ENCODE results near the gene SLC9A4. TPM values are rescaled to one million over a fixed set of nuclear protein-coding genes. Genes with fewer than 3 reads are reported as not detected.
A peak's percentile ranks its signal among the peaks of the same experiment; 100 is the strongest.

The SLC9A4 gene, protein sequence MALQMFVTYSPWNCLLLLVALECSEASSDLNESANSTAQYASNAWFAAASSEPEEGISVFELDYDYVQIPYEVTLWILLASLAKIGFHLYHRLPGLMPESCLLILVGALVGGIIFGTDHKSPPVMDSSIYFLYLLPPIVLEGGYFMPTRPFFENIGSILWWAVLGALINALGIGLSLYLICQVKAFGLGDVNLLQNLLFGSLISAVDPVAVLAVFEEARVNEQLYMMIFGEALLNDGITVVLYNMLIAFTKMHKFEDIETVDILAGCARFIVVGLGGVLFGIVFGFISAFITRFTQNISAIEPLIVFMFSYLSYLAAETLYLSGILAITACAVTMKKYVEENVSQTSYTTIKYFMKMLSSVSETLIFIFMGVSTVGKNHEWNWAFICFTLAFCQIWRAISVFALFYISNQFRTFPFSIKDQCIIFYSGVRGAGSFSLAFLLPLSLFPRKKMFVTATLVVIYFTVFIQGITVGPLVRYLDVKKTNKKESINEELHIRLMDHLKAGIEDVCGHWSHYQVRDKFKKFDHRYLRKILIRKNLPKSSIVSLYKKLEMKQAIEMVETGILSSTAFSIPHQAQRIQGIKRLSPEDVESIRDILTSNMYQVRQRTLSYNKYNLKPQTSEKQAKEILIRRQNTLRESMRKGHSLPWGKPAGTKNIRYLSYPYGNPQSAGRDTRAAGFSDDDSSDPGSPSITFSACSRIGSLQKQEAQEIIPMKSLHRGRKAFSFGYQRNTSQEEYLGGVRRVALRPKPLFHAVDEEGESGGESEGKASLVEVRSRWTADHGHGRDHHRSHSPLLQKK
- under 1 TPM in 1 of 5 donors, not detected in 4; 0.03 TPM for polyA plus RNA-seq (ENCODE audit: insufficient read depth in 1 of 5, insufficient read length in 5 of 5, low replicate concordance in 1 of 5)
- long read RNA-seq, donor 1 = 0 reads
- long read RNA-seq, donor 2 = 0 reads
- long read RNA-seq, donor 3 = 0 reads
- long read RNA-seq, donor 4 = 0 reads
- long read RNA-seq, donor 5 = 0 reads
- long read RNA-seq, donor 6 = 0 reads
- long read RNA-seq, donor 7 = 0 reads
- long read RNA-seq, donor 8 = 0 reads

DNA sequence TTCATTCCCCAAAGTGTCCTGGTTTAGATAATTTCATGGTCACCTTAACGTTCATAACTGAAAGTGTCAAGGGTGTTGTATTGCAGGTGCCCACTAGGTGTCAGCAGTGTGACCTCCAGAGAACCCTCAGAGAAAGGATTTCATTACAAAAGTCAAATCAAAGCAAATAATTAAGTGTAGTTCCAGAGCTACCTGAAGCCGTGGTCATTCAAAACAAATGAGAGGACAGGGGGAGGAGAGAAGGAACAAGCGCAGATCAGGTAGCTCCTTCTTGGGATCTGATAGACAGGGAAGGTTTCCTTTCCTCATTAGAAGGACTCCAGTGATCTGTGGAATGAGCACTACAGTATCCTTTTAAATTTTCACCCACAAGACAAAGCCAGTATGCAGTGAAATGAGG lies at the start of gene SLC9A4:
Gene SLC9A4, plus strand, starts transcription at position 207 of the 400 bp plus-strand sequence. CDS start 534 bp downstream, outside the sequence.
- DNase-seq = peak; percentile 18 to 19

DNA sequence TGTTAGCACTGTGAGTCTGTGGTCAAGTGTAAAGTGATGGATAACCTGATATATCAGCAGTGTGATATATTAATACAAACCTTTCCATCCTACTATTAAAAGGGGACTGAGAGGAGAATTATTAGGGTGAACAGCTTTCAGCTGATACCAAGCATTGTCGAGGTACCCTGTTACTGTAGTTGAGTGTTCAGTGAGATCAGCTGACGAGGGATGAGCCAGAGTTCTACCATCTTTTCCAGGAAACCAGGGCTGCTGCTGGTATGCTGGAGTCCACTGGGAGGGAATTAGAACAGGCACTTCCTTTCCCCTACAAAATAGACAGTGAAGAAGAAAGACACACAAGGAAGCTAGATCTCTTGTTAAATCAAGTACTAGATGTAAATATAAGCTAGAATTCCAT lies 49.7 kb upstream of the SLC9A4 start:
- no peak for DNase-seq

DNA sequence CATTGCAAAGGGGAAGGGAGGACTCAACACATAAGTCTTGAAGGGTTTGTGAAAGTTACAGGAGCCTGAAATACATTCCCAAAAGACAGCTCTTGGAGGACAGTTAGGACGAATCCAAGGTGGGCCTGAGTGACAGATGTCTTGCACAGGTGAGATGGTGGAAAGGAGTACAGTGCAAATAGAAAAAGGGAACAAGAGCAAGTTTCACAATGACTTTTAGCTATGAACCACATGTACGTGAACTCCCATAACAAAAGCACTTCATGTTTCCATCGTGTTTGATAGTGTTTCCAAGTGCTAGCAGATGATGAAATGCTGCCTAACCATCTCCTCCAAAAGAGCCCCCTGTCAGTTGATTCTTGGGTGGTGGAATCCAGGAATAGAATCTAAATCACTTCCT lies 48.3 kb upstream of the SLC9A4 start:
- no peak for DNase-seq

DNA sequence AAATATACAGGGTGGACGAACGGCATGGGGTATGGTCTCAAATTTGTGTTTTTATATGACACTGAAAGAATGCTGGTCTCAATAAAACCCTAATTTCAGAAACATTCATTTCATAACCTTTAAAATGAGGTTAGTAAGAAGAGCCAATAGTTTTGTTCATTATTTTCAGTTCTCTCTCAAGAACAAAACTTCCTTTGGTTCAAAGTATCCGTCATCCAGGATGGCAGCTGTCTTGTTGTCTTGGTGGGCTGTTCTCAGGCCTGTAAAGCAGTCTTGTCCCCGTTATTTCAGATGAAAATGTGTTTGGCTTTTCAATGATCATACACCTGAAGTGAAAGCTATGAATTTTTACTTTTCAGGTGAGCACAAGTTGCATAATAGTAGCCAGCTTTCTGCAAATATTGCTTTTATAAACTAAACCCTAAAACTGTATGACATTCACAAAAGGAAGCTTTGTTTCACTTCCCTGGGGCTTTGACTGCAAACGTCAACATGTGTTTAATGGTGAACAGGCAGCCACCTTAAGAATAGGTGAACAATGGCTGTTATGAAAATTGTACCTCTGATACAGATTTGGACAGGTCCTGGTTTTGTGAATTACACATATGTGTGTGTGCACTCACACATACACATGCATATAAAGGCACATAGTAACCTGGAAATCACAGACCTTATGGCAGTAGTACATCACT lies 47.4 kb upstream of the SLC9A4 start:
- DNase-seq = no peak

DNA sequence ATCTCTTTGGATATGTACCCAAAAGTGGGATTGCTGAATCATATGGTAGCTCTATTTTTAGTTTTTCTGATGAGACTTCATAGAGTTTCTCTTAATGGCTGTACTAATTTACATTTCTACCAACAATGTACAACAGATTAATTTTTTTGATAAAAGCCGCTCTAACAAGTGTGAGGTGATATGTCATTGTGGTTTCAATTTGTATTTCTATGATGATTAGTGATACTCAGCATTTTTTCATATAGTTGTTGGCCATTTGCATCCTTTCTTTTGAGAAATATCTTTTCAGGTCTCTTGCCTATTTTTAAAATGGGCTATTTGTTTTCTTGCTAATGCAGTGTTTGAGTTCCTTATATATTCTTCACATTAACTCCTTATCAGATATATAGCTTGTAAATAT lies 45.8 kb upstream of the SLC9A4 start:
- no peak for DNase-seq

DNA sequence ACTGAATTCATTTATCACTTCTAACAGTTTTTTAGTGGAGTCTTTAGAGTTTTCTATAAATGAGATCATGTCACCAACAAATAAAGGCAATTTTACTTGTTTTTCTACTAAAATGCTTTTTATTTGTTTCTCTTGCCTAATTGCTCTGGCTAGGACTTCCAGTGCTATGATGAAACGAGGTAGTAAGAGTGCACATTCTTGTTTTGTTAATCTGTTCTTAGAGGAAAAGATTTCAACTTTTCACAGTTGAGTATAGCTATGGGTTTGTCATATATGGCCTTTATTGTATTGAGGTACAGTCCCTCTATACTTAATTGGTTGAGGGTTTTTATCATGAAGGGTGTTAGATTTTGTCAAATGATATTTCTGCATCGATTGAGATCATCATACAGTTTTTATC lies 44.5 kb upstream of the SLC9A4 start:
- DNase-seq = no peak

DNA sequence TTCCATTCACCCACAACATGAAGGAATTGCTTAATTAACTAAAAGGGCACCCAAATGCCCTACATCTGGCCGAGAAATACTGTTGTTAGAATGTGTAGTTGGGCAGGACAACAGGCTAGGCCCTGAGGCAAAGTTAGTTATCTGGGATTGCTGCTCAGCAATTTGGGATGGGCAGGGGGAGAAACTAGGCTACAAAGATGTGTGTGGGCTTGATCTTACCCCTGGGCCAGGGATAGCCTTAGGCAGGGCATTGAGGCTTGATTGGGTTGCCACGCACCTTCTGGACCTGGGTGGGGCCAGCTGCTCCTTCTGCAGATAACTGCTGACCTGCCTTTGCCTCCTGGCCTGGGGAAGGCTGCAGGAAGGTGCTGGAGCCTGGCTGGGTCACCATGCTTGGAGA lies 40.6 kb upstream of the SLC9A4 start:
- no peak for DNase-seq

DNA sequence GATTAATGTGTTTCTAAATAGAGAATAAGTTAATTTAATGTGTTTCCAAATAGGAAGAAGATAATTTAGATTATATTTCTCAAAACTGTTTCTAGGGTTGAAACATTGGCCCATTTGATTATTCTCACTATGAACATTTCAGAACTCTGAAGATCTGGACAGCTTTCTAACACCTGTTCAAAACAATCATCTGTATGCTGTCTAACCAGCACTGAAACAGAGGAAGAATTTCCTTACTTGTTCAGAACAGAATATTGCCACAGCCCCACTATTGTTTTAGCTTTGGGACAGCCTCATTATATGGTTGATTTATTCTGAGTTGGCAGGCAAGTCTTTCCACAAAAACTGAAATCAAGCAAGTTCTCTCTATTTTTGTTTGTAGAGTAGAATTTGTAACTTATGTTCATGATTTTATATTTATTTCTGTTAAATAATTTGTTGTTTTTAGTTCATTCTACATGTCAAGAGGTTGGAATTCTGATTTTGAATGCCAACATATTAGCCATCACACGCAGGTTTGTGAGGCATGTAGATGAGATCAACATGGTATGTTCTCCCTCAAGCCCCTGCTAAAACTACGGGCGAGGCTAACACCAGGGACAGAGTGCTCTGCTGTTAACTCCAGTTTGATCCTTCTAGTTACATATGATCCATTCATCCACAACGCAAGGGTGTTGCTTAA lies 38.9 kb upstream of the SLC9A4 start:
- no peak for DNase-seq

DNA sequence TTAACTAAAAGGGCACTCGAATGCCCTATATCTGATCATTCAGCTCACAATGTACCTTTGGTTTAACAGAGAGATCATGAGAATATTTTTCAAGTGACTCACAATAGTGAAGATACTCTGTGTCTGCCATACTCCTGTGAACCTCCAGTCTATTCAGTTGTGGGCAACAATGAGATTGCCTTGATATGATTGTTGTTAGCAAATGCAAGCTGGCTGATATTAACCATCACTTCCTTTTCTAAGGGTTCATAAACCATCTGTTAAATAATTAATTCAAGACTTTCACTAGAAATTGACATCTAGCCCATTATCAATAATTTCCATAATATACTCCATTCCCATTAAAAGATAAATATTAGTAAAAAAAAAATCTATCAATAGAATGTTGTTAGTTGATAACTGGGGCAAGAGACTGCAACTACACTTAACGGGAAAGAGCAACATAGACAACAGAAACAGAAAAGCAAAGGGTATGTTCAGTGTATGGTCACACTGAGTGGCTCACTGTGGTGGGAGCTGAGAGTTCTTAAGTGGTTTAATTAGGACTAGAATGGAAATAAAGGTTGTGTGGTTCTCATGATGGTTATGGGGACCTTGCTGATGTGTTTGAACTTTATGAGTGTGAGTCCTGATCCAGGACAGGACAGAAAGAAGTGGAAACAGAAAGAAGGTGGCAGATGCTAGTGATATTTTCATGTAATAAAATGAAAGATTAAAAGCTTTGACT lies 38.2 kb upstream of the SLC9A4 start:
- DNase-seq = no peak

DNA sequence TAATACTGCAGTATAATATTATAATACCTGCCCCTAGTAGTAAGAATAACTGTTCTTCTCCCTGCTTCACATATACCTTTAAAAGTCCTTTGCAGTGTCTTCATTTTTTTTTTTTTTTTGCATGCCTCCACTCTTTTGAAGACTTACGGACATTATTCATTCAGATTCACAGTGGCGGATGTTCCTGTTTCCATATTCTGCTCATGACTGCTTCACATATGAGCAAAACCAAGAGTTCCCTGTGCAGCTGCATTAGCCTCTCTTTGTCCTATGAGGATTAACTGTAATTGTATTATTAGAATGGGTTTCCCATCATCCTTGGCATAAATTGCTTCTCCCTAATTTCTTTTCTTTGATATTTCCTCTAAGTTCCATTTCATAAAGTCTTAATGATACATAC lies 37.3 kb upstream of the SLC9A4 start:
- no peak for DNase-seq

DNA sequence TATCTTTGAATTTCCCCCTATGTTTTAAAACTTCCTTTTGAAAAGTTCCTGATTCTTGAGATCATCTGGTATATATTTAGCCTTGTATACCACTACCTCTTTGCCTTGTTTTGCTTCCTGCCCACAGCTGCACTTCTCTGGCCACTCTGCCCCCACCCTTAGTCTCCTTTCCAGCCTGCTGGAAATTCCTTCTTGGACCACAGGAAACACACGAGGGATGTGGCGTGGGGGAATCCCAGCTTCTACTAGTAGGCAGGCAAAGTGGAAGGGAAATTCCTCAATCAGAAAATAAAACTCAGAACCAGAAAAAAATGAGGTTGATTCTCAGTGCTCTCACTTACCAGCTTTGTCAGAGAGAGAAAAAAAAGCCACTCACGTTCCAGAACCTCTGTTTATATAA lies 36.7 kb upstream of the SLC9A4 start:
- no peak for DNase-seq

DNA sequence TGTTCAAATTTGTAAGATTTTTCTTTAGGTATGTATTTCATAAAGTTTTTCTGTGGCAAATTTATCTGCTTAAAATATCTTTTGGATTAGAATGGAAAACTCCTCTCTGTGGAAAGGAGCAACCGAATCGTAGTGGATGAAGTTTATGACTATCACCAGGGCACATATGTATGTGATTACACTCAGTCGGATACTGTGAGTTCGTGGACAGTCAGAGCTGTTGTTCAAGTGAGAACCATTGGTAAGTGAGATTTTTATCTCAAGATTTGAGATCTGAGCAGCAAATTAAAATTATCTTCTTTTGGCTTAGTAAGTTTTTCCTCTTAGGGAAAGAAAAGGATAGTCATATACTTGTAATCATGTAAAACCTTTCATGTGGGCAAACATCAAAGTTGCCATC lies 35.9 kb upstream of the SLC9A4 start:
- no peak for DNase-seq

DNA sequence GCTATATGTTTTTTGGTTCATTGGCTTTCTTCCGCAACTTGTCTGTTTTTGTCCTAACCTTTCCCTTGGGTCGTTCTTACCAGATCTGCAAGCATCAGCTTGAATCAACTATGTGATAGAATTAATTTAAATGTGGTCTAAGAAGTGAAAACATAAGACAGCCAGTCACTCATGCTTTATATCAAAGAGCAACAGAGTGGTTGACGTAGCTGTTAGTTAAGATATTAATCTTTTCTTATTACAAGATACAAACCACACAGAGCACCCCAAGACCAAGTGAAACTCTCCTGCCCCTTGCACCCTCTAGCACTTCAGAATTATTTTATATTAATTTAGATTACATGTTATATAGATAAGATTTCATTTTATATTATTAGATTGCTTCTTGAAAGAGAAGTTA lies 34.9 kb upstream of the SLC9A4 start:
- DNase-seq = no peak

DNA sequence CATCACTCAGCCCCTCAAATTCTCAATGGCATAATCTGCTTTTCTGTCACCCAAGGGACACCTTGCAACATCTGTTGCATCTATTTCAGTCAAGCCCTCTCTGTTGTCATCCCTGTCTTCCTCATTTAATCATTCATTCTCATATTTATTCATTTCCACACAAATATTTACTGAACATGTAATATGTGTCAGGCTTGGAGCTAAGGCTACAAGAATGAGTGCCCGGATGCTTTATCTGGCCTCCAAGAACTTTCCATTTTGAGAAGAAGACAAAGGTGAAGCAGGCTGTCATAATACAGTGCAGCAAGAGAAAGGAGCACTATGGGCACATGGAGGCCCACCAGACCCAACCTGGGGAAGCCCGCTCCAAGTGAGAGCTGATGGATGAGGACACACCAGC lies 34.4 kb upstream of the SLC9A4 start:
- DNase-seq = no peak

DNA sequence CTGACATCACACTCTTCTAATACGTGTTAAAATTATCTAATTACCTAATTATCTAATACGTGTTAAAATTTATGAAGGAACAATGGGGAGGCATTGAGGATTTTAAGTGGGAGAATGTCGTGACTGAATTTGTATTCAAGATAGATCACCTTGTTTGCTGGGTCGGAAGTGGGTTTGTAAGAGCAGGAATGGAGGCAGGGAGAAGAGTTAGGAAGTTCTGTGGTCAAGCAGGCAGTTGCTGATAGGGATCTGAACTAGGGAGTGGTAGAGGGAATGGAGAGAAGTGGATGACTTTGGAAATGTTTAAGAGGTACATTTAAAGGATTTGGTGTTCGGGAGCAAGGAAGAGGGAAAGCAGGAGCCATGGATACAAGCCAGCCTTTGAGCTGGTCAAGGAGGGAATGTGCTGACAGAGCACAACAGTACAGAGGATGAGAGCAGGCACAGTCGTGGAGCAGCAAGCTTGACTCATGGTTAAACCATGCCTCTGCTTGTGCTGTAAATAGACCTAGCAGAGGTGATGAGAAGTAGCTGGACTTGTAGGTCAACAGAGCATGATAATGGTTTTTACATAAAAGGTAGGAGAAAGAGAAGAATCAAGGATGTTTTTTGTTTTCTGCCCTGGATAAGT lies 33.8 kb upstream of the SLC9A4 start:
- no peak for DNase-seq

DNA sequence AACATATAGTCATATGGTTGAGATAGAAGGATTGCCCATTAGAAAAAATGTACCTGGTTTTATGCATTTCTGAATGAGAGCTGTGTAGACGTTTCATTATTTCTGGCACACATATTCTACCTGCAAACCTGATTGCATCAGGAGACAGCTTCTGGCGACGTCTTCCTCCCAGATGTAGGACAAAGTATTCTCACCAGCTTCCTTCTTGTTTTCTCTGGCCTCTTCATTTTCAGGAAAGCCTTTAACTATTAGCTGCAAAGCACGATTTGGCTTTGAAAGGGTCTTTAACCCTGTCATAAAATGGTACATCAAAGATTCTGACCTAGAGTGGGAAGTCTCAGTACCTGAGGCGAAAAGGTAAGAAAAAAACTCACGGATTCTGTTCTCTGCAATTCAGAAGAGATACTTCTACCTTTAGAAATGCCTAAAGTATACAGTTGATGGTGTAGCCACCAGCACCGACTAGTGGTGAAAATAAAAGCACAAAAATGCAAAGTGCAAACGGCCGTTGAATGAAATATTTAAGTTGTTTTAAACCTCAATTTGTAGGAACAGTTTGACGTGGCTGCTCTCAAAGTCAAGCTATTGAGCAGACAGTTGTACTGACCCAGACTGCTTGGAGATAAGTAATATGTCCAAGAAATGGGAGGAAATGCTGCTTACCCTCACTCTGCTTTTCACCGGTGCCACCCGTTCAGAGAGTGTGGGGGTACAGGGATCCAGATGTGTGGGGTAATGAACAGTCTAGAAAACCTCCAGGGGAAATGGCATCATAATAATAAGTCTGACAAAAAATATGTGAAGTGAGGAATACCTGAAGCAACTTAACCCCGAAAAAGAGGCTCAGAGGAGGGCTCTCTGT lies 29.8 kb upstream of the SLC9A4 start:
- DNase-seq = peak; percentile 16 to 26

DNA sequence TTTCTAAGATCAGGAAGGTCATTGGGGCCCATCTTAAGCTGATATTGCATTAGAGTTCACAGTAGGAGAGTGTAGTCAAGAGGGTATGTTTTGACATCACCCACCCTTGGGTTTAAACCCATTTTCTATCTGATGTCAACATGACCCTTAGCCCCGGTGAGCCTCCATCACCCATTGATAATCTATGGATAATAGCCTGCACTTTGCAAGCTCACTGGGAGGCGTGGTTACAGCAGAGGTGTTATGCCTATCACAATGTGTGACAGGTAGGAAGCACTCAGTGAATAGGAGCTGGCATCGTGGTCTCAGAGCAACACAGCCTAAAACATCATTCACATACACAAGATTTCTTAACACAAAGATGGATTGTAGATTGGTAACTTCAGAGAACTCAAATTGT lies 28.8 kb upstream of the SLC9A4 start:
- no peak for DNase-seq

DNA sequence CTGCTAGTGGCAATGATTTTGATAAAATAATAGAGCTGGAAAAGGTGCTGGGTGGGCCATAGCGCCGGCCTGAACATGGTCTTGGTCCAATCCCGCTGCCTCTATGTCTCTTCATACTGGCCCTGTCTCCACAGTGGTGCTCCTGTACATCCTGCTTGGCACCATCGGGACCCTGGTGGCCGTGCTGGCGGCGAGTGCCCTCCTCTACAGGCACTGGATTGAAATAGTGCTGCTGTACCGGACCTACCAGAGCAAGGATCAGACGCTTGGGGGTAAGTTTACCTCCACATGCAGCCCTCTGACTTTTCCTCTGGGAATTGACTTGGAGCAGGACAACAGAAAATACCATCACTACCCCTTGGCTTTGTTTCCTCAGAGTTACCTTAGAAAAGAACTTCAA lies 26.1 kb upstream of the SLC9A4 start:
- DNase-seq = no peak

DNA sequence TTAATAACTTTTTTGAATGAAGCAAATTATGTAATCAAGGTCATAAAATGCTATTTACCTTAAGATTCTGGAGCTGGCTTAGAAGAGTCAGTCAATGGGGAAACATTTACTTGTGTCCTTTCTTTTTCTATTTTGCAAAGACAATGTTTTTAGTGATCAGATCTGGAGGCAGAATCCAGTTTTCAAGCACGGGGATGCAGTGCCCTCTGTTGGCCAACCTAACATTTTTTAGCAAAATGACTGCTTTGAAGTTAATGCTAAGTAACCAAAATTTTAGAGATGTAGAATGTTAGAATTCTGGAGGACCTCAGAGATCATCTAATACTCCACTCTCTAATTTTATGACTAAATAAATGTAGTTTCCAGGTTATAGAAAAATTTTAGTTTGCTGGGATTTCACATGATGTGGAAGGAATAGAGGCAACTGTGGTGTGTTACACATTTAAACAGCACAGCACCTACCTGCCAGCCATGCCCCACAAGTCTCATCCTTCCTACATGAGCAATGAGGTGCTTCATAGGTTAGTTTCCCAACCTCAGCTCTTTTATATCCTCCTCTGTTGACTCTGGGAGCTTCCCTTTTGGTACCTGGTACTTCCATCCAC lies 23.6 kb upstream of the SLC9A4 start:
- DNase-seq = peak; percentile 20 to 33

All from right lung (tissue), 10 donors.